ENCODE data around the gene GRIK4. TPM values are rescaled to one million over a fixed set of nuclear protein-coding genes. Genes with fewer than 3 reads are reported as not detected.

The GRIK4 gene
- polyA plus RNA-seq, 1 experiment, result not detected

- ChIA-PET POLR2A (no interaction called here), CTCF (interaction anchor here (0.6 kb wide), 2 partner anchors 200 to 895 kb away, joined by 3 read pairs; no protein-coding TSS in a partner anchor)
- Histone ChIP-seq H3K36me3 (ENCODE audit: control insufficient read depth, insufficient read depth, low read length) (no peaks in the 10 kb centered on the region), H3K4me3 (ENCODE audit: low read depth, low read length) (no peak overlapping the region), H3K27me3 (ENCODE audit: control insufficient read depth, insufficient read depth, low read length) (peaks cover 2% of the 10 kb centered on the region)
- no peak for TF ChIP-seq CTCF (IDR thresholded peaks at IDR 0.05; ENCODE audit: insufficient read depth, low read depth, low read length)
- no peak for DNase-seq (ENCODE audit: low read depth)
These were observed 192.0 kb downstream of the GRIK4 start for GRCh38 chr11:120703358-120704152.

- POLR2A ChIA-PET, result no interaction called here
- TF ChIP-seq CTCF (IDR thresholded peaks at IDR 0.05; ENCODE audit: insufficient read depth, low read depth, low read length), result no peak
- H3K27me3 ChIP-seq (ENCODE audit: control insufficient read depth, insufficient read depth, low read length), result peaks cover 2% of the 10 kb centered on the region
- no peaks in the 10 kb centered on the region for H3K36me3 ChIP-seq (ENCODE audit: control insufficient read depth, insufficient read depth, low read length)
- H3K4me3 ChIP-seq (ENCODE audit: low read depth, low read length), result no peak overlapping the region
- no peak for DNase-seq (ENCODE audit: low read depth)
- CTCF ChIA-PET, result interaction anchor here (0.6 kb wide), 4 partner anchors 10 to 894 kb away, joined by 3 to 4 read pairs (median 3); no protein-coding TSS in a partner anchor
These were observed 192.8 kb downstream of the GRIK4 start for GRCh38 chr11:120704256-120704750.

- ChIA-PET POLR2A (no interaction called here), CTCF (interaction anchor here (1.5 kb wide), 1 partner anchor 10 kb away, joined by 4 read pairs; no protein-coding TSS in a partner anchor)
- TF ChIP-seq CTCF (IDR thresholded peaks at IDR 0.05; ENCODE audit: insufficient read depth, low read depth, low read length), result no peak
- no peak for DNase-seq (ENCODE audit: low read depth)
- Histone ChIP-seq H3K4me3 (ENCODE audit: low read depth, low read length) (no peak overlapping the region), H3K36me3 (ENCODE audit: control insufficient read depth, insufficient read depth, low read length) (no peaks in the 10 kb centered on the region), H3K27me3 (ENCODE audit: control insufficient read depth, insufficient read depth, low read length) (peaks cover 2% of the 10 kb centered on the region)
These were observed 194.7 kb downstream of the GRIK4 start for GRCh38 chr11:120706257-120706656.

- Histone ChIP-seq H3K27me3 (ENCODE audit: control insufficient read depth, insufficient read depth, low read length) (peaks cover 2% of the 10 kb centered on the region), H3K36me3 (ENCODE audit: control insufficient read depth, insufficient read depth, low read length) (no peaks in the 10 kb centered on the region), H3K4me3 (ENCODE audit: low read depth, low read length) (no peak overlapping the region)
- no peak for TF ChIP-seq CTCF (IDR thresholded peaks at IDR 0.05; ENCODE audit: insufficient read depth, low read depth, low read length)
- DNase-seq (ENCODE audit: low read depth), result no peak
- CTCF ChIA-PET, result interaction anchor here (0.6 to 1.5 kb wide), 3 partner anchors 11 to 196 kb away, joined by 3 to 5 read pairs (median 4); partner anchors contain the start of gene GRIK4
- POLR2A ChIA-PET, result no interaction called here
These were observed 195.6 kb downstream of the GRIK4 start for GRCh38 chr11:120707098-120707497.

GRCh38 chr11:120707663-120708062, 196.1 kb downstream of the GRIK4 start:
- no peak for DNase-seq (ENCODE audit: low read depth)
- no peak for TF ChIP-seq CTCF (IDR thresholded peaks at IDR 0.05; ENCODE audit: insufficient read depth, low read depth, low read length)
- CTCF ChIA-PET, result interaction anchor here (0.6 to 1.5 kb wide), 4 partner anchors 11 to 196 kb away, joined by 3 to 6 read pairs (median 4); partner anchors contain the start of gene GRIK4
- Histone ChIP-seq H3K27me3 (ENCODE audit: control insufficient read depth, insufficient read depth, low read length) (peaks cover under 1% of the 10 kb centered on the region), H3K36me3 (ENCODE audit: control insufficient read depth, insufficient read depth, low read length) (no peaks in the 10 kb centered on the region), H3K4me3 (ENCODE audit: low read depth, low read length) (no peak overlapping the region)
- POLR2A ChIA-PET, result no interaction called here

Data from BJ (cell line).